ENCODE measurements around the gene GPC1.

GPC1 gene

DNA sequence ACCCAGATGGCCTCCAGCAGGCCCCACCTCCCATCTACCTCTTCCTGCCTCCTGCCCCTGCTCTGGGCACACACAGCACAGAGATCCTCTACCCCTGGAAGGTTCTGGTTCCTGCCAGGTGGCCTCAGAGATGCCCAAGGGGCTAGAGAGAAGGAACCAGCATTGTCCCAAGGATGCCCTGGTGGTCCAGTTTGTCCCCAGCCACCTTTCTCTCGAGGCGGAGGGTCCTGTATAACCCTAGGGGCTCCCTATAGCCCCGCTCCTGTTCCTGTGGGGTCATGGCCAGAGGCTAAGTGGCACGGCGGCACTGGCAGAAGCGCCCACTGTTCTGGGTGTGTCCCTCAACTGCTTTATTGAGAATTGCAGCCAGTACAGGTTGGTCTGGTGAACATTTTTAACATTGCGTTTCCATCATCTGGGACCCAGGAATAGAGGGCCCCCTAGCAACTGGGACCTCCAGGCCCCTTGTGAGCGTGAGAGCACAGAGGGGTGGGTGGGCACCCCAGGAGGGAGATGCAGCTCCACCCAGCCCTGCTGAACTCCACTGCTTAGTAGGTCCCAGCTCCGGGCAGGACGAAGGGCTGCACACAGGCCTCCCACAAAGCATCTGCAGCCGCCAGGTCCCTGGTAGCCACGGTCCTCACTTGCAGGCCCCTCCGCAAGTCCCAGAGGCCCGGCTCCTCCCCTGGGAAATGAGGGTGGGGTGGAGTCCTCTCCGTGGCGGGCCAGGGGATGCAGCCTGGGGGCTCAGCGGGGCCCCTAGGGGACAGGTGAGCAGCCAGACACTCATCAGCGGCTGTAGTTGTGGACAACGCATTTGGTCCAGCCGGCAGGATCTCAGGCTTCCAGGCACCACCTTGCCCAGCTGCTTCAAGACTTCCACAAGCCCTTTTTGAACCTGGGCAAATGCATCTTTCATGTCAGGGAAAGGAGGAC, 33.1 kb downstream of the GPC1 start:
- no peak overlapping the region for H3K4me3 ChIP-seq (ENCODE audit: low read length)
- no peak for DNase-seq (ENCODE audit: low read depth)
- TF ChIP-seq, protein P1, sequence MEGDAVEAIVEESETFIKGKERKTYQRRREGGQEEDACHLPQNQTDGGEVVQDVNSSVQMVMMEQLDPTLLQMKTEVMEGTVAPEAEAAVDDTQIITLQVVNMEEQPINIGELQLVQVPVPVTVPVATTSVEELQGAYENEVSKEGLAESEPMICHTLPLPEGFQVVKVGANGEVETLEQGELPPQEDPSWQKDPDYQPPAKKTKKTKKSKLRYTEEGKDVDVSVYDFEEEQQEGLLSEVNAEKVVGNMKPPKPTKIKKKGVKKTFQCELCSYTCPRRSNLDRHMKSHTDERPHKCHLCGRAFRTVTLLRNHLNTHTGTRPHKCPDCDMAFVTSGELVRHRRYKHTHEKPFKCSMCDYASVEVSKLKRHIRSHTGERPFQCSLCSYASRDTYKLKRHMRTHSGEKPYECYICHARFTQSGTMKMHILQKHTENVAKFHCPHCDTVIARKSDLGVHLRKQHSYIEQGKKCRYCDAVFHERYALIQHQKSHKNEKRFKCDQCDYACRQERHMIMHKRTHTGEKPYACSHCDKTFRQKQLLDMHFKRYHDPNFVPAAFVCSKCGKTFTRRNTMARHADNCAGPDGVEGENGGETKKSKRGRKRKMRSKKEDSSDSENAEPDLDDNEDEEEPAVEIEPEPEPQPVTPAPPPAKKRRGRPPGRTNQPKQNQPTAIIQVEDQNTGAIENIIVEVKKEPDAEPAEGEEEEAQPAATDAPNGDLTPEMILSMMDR (conservative IDR thresholded peaks at IDR 0.05; ENCODE audit: low read depth, low read length): no peak

DNA sequence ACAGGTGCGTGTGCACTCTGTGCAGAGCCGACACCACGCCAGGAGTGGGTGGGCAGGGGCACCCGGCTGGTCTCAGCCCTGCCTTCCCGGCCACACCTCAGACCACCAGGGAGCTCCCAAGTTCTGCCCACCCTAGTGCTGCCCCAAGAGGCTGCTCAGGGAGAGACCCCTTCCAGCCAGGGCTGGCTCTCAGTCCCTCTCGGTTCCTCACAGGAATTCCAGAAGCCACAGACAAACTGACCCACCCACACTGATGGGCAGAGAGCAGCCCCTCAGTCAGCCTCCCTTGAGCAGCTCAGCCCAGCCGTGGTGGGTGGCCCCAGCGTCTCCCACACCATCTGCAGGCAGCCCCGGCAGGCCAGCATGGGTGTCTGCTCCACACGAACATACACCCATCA, 33.8 kb downstream of the GPC1 start:
- no peak overlapping the region for H3K4me3 ChIP-seq (ENCODE audit: low read length)
- no peak for DNase-seq (ENCODE audit: low read depth)
- TF ChIP-seq, protein P1 (conservative IDR thresholded peaks at IDR 0.05; ENCODE audit: low read depth, low read length): peak; percentile 8

DNA sequence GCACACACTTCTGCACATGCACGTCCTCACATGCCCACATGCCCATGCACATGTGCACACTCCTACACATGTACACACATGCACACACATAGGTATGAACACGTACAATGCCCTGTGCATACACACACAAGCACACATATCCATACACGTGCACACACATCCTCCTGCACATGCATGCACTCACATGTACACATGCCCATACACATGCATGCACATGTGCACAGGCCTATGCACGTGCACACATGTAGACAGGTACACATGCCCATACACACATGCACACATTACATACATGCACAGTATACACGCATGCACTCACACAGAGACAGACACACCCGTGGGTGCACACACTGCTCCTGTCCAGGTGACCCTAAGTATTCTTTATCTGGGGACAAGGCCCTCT, 34.3 kb downstream of the GPC1 start:
- no peak for DNase-seq (ENCODE audit: low read depth)
- no peak overlapping the region for H3K4me3 ChIP-seq (ENCODE audit: low read length)
- TF ChIP-seq, protein P1 (conservative IDR thresholded peaks at IDR 0.05; ENCODE audit: low read depth, low read length): no peak

DNA sequence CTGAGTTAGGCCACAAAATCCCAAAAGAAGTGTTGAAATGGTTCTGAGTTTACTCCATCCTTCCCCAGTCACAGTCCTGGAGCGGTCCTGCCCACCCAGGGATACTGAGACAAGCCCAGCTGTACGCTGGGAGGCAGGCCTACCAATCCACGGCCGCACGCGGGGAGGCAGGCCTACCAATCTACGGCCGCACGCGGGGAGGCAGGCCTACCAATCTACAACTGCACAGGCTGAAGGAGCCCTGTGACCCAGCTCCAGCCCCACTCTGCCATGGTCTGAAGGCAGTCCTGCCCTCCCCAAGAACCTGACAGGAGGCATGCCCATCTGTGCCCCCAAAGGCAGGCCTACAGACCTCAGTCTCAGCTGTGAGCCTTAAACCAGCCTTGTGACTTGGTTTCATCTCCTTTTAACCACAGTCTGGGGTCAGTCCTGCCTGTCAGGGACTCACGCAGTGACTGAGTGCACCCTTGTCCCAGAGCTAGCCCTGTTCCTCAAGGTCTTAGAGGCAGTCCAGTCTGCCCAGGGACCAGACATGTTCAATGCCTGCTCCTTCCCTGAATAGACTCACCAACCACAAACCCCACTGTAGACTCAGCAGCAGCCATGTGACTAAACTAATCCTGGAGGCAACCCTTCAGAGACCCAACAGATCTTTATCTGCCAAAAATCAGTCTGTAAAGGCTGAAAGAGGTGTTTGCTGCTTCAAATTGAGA, 36.8 kb downstream of the GPC1 start:
- TF ChIP-seq, protein P1 (conservative IDR thresholded peaks at IDR 0.05; ENCODE audit: low read depth, low read length): no peak
- no peak for DNase-seq (ENCODE audit: low read depth)
- no peak overlapping the region for H3K4me3 ChIP-seq (ENCODE audit: low read length)

DNA sequence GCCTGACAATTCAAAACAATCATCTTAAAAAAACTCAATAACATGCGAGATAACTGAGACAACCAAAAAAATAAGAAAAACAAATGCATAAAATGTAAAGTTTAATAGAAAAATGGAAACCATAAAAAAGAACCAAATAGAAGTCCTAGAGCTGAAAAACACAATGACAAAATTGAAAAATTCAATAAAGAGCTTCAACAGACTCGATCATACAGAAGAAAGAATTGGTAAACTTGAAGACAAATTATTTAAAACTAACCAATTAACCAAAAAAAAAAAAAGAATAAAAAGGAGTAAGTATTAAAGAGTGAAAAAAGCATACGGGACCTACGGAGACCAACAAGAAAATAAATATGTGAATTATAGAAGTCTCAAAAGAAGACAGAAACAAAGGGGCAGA, 37.7 kb downstream of the GPC1 start:
- no peak for DNase-seq (ENCODE audit: low read depth)
- TF ChIP-seq, protein P1 (conservative IDR thresholded peaks at IDR 0.05; ENCODE audit: low read depth, low read length): no peak
- H3K4me3 ChIP-seq (ENCODE audit: low read length): no peak overlapping the region

DNA sequence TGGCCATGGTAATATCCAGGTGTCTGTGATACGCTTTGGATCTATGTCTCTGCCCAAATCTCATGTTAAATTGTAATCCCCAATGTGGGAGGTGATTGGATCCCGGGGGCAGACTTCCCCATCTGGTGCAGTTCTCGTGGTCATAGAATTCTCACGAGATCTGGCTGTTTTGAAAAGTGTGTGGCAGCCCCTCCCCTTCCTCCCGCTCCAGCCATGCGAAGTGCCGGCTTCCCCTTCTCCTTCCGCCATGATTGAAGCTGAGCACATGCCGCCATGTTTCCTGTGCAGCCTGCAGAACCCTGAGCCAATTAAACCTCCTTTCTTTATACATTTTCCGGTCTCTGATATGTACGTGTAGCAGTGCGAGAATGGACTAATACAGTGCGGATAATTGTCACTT, 42.5 kb downstream of the GPC1 start:
- no peak overlapping the region for H3K4me3 ChIP-seq (ENCODE audit: low read length)
- no peak for DNase-seq (ENCODE audit: low read depth)
- TF ChIP-seq, protein P1 (conservative IDR thresholded peaks at IDR 0.05; ENCODE audit: low read depth, low read length): no peak

Data from retinal pigment epithelial cell (primary cell).